Pulmonary artery endothelial cell (primary cell): Measurements from ENCODE around the gene LRFN2. TPM values are rescaled to one million over a fixed set of nuclear protein-coding genes. Genes with fewer than 3 reads are reported as not detected.

ENCODE experiments used
- DNase-seq: peaks from one replicate; pipeline ENCODE4 v3.0.0-alpha.2; 2011; ENCODE audit warnings: low read depth, low spot score
- total RNA-seq: library from RNA; depleted of rRNA; stranded (reverse); fragments of >200 nt; gene quantifications from 2 replicates; pipeline ENCODE4 v1.2.3, GENCODE V29; 2014

Gene LRFN2
- total RNA-seq, 1 donor from 2014 or later, result not detected

DNA sequence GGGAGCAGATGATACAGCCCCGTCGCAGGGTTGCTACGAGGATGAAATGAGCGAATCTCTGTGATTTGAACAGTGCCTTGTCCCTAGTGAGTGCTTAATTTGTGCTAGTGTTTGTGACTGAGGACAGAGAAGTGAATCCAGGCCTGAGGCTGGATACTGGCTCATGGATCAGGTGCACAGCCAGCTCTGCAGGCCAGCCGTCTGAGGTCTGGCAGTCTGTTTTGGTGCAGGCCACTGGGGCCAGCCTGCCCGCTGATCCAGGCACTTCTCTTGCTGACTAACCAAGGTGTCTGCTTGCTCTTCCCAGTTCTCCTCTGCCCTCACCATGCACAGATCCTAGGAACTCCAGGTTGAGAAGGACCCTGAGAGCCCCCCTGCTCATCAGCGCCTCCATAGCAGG lies 181.0 kb downstream of the LRFN2 start:
- DNase-seq, result no peak

DNA sequence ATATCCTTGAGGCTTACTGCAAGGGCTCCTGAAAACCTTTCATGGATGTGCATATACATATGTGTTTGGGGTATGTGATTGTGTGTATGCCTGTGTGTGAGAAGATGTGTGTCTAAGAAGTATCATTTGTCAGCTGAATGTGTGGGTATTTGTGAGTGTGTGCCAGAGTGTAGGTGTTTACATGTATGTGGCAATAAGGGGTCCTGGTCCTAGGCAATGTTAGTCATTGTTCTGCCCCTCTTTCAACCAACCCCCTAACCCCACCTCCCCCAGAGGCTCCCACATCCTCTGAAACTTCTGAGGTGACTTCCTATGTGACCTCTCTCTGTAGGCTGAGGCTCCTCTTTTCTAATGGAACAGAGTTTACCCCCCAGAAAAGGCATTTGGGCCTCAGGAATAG lies 186.4 kb downstream of the LRFN2 start:
- no peak for DNase-seq

DNA sequence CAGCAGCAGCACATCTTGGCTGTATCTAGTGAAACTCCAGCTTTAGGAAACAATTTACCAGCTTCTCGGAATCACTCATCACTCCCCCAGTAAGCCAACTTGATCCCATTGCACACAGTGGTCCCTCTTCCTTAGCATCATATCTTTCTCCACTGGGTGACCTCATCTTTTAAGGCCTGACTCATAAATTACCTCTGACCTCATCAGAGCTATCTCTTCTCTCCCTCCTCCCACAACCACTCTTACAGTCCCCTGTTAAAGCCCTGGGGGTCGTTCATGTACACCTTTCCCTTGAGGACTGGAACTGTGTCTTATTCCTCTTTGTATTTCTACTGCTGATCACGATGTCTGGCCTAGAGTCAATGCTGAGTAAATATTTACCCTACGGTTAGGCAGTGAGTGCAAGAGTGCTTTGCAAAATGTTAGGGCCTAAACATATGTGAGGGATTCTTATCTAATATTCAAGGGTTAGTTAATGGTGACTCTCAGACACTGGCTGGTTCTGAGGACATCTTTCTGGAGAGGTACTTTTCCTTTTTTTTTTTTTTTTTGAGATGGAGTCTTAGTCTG lies 187.2 kb downstream of the LRFN2 start:
- DNase-seq, result no peak

DNA sequence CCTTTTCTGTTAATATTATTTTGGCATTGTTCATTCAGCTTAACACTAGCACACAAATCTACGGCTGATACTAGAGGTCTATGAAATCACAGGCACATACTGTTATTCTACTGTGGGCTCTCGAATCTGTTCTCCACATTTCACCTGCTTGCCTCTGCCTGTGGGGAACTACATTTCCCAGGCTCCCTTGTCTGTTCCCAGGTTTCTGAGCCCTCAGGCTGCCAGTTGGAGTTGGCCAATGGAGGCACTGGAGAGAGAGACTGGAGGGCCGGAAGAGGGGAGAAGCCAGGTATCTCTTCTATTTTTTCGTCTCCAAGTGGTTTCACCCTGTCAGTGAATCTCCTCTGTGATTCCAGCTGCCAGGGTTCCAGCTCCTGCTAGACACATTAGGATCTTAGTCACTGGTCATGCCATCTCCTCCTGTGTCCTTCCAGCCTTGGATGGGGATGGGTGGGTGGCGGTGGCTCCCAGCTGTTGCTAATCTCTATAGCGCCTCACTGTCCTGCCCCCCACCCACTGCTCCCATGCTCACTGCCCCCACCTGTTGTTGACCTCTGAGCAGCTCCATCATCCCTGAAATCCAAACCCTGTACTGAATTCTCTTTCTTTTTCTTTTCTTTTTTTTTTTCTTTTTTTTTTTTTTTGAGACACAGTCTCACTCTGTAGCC lies 188.2 kb downstream of the LRFN2 start:
- no peak for DNase-seq

DNA sequence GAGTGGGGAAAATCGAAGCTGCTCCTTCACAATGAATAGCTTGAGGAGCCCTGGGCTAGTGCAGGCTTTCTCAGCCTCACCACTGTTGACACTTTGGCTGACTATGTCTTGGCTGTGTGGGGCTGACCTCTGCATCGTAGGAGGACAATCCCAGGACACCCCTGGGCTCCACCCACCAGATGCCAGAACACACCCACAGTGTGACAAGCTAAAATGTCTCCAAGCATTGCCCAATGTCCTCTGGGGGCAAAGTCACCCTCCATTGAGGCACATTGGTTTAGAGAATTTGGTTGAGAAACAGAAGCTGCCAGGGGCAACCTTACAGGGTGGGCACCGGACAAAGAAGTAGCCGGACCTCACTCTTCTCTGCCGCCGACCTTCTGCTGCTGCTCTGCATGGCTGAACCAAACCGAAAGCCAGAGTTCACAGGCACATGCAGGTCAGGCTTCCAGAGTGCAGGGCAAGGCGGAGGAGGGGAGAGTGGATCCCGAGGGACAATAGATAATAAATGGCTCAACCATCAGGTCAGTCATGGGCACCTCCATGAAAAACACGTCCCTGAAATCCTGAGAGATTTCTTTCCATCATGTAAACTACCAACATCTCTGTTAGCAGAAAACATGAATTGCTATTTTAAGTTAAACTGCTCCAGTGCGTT lies 189.0 kb downstream of the LRFN2 start:
- DNase-seq, result no peak

DNA sequence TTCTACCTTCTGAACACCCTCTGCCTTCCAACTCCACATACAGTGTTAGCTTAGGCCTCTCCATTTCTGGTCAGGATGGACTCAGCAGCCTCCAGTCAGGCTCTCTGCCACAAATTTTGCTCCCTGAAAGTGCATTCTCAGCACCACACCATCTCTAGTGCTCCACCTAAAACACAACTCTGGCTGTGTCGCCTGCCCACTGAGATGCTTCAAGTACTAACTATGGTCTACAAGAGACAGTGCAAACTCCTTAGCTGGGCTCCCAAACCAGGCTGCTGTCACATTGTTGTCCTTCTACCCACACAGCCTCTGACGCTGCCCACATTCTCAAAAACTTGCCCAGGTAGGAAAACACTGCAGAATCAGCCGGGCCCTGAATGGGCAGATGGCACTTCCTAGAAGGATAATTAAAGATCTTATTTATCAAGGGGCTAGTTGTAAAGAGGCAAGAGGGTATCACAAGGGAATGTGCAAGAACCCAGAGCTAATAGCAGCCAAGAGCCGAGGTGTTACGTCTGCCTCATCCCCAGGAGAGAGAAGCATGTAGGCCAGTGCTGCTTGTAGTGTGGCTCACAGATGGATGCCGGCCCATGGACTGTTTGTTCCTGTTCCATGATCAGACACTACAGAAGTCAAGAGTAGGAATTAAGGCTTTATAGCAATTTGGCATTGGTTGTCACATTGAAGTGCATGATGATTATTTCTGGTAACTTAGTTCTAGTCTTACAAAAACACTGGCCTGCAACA lies 189.7 kb downstream of the LRFN2 start:
- no peak for DNase-seq

DNA sequence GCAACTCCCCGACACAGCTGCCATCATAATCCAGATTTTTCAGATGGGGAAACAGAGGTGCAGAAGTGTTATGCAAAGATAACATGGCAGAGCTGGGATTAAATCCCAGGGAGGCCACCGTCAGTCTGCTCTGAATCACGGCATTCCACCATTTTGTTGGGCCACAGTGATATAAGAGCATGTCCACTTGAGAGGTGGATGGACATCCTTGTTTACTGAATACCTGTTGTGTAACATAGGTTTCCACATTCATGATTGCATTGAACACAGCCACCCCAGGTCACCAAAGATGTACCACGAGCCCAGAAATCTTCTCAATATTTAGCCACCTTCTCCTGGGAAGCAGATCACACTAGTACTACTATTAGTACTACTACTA lies 191.5 kb downstream of the LRFN2 start:
- no peak for DNase-seq

DNA sequence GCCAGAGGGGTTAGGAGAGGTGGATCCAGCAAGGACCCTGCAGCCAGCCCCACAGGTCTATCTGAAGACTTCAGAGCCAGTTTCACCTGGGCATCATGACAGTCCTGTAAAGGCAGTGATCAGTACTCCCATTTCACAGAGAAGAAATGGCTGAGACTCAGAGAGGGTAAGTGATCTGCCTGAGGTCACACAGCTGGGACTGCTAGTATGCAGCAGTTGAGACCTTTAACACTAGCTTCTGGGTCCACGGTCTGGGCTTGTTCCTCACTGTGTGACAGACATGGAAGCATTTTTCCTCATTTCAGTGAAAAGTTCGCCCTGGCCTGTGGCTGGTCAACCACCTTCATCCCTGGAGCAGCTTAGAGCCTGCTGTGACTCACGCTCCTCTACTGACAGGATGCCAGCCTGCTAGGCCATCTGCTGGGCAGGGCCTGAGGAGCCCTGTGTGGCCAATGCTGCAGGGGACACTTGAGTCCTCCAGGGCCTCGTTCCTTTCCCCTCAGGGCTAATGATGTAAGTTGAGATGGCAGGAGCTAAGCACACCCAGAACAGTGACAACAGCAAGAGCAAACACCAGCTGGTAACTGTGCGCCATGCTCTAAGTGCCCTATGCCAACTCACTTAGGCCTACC lies 192.0 kb downstream of the LRFN2 start:
- no peak for DNase-seq

DNA sequence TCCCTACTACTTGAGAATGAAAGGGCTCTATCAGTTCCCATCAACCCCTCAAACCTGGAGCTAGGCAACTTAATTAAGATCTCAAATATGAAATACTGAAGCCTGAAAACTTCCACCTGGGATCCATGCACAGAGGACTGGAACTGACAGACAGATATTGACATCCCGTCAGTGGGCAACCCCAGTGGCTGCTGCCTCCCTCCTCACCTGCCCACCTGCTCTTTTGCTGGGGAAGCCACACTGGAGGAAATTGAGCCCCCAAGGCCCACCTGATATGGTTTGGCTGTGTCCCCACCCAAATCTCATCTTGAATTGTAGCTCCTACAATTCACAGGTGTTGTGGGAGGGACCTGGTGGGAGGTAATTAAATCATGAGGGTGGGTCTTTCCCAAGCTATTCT lies 192.8 kb downstream of the LRFN2 start:
- no peak for DNase-seq

DNA sequence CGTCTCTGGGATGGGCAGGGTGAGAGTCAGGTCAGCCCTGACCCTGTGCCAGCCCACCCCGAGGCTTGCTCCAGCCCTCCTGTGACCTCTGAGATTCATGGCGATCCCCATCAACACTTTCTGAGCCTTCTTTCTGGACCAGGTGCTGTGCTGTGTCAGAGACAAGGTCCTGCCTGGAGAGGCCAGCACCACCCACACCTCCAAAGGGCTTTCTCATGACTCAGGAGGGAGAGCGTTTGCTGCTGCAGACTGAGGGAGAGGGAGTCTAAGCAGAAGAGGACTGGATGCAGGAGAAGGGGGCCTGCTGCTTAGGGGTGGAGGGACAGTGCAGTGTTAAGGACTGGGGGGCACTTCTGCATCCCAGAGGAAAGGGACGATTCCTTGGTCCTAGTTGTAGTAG lies 193.5 kb downstream of the LRFN2 start:
- DNase-seq, result no peak

DNA sequence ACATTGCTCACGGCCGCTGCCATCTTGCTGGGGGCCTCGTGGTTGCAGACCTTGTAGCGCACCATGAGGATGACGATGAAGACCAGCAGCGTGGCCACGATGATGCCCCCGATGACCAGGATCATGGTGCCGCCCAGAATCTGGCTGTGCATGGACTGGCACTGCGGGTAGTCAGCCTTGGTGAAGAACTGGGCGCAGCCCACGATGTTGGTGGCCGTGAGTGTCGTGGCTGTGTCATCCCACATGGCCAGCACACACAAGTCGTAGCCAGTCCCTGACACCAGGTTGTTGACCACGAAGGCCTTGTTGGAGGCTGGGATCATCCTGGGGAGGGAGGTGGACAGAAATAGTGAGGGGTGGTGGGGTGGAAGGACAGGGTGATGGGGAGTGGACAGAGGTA lies 194.6 kb downstream of the LRFN2 start:
- no peak for DNase-seq

DNA sequence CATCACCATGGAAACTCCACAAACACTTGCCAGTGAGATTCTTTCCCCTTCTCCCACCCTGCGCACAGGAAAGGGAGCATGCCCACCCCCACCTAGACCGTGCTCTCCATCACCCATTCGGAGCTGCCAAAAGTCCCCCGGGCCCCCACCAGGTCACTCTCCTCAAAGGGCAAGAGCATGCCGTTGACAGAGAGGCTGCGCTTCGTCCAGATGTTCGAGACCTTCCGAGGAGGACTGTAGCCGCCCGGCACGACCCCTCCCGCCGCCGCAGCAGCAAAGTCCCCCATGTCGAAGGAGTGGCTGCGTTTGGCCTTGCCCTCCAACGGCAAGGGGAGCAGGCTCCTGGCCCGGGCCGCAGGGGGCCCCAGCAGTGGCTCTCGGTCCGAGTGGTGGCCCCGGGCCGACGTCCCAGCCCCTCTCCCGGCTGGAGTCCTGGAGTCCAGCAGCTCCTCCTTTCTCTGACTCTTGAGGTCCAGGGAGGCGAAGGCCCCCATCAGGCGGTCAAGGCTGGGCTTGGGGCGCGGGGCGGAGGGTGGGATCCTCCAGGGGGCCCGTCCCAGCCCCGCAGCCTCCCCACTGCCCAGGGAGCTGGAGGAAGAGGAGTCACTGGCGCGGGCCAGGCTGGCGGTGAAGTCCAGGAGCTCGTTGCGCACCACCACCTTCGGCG lies 195.2 kb downstream of the LRFN2 start:
- DNase-seq, result no peak

DNA sequence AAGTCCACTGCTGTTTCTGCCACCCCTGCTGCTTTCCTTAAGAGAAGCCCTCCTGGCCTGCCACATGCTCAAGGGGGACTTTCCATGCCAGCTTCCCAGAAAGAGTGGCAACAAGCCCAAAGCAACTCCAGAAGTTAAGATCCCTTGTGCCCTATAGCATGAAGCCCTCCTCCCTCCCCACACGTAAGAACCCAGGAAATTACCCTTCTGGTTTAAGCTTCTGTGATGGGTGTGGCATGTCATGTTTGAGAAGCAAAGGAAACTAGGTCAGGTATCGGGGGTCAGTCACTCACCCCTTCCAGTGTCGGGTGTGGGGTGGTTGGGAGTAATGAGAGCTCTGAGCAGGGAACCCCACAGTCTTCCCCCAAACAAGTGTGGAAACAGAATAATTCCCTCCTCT lies 196.1 kb downstream of the LRFN2 start:
- DNase-seq, result no peak

DNA sequence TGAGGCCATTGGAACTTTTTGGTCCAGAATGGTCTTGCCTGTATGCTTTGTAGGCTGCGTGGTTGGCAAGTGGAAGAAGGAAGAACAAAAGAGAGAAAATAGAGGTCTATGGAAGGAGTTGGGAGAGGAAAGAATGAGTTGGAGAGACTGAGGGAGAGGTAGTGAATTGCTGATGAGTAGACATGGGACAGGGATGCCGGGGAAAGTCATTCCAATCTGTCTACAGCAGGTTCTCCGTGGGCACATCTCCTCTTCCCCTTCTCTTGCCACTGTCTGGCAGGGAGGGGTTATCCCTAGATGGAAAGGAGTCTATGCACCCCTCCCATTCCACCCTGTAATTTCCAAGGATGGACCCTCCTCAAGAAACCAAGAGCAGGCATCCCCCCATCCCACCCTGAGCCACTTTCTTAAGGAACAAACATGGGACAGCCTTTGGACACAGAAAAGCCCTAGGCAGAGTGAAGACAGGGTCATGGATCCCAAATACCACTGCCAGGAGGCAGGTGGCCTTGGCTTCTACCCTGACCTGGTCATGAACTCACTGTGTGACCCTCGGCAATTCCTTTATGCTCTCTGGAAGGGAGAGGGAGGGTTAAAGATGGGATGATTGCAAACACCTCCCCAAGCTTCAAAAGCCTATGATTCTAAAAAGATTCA lies 196.9 kb downstream of the LRFN2 start:
- DNase-seq, result no peak

DNA sequence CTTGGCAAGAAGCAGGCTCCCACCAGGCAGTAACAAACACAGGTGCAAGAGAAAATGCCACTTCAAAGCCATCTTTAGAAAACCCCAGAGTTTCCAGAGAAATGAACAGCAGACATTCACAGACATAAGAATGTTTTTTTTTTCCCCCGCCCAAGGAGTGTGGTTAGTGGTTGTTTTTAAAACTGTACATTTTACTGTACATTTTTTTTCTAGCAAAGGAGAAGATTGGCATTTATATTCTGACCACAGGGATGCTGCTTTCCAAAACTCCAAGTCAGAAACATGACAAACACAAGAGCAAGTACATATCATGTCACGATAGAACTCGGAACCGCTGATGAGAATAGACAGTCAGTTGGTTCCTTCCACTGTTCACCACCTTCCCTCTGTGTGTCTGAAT lies 197.9 kb downstream of the LRFN2 start:
- DNase-seq, result no peak

DNA sequence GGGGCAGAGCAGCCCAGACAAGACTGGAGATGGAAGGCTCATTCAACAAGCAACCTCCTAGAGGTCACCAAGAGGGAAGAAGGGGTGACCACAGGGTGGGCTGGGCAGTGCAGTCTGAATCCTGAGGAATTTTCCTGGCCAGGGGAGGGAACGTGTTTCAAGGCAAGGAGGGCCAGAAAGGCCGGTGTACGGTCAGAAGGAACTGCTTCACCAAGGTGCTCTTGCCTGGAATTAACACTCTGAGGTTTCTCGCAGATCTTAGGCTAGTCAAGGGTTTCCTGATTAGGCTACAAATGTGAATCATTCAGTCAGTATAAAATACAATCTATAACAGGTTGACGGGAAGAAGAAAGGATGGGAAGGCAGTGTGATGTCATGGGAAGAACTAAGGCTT lies 199.3 kb downstream of the LRFN2 start:
- no peak for DNase-seq

DNA sequence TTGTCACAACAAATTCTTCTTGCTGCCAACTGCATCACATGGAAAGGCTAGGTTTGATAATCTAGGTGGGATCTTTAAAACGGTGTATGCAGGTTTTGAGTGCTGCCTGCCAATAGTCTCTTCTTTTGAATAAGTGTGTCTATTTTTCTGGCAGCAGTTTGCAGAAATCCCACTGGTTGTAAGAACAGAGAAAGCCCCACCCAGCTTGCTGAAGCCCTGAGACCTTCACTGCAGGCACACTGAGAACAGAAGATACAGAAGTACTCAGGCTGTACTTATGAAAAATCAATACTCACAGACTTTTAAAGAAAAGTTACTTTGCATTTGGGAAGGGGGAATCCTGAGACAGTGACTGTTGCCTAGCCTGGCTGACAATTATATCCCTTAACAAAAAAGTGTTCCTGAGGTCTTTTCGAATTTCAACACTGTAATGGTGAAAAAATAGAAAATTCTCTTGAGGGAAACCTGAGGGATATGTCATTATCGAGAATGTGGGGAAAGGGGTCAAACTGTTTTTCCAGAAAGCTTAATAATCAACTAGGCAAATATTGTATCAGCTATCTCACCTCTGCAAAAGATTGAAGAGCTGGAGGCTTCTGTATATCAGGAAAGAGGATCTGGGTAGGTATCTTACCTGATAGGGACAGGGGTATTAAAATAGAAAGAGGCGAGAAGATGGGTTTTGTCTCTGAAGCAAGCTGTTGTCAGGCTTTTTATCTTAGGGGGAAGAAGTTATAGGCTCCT lies 199.9 kb downstream of the LRFN2 start:
- no peak for DNase-seq

DNA sequence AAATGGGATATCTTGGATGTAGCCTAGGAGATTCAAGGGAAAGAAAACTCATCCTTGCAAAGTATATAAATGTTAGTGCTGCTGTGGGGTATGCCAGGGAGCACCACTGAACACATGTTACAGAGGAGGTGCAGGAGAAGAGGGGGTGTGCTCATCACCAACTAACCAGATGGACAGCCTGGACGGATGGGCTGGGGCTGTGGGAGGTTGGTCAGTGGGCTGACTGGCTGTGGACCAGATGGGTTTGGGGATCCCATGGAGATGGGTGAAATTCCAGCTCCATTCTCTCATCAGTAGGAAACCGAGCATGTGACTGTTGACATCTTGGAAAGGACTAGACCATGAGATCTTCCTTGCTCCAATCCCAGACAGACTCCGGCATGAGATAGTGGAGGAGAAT lies 201.0 kb downstream of the LRFN2 start:
- no peak for DNase-seq

DNA sequence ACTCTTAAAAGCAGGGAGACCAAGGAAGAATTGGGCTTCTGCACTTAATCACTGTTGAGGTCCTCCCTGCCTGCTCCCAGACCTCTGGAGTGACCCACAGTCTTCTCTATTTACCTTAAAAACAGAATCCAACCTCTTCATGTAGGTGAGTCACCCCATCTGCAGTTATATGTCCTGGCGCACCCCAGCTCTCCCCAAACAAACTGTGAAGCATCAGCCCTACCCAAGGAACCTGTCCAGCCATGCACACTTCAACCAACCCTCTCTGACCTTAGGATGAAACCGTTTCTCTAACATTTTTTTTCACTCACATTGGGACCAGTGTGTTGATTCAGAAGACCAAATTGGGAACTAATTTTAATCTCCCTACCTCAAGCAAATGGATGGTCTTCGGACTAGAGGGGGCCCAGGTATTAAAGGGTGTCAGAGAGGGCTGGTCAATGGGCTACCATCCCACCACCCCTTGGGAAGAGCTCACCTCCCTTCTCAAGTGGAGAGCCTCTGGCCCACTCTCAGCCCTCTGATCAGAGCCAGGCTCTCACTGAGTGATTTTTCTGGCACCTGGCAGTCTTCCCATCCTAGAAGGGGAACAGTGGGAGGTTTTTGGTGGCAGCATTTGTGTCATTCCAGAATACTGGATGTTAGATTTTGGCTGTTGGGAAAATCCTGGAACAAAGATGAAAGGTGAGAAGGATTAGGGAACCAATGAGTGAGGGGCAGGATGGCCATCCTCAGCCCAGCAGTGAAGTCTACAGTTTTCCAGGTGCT lies 203.6 kb downstream of the LRFN2 start:
- no peak for DNase-seq
